Esophagus muscularis mucosa (tissue), 3 donors: Measurements from ENCODE around the gene TOGARAM2.

ENCODE experiments used
- POLR2A ChIP-seq: fragments of 450-650 bp; IDR thresholded peaks from one replicate; pipeline ENCODE4 v1.6.1; 2017; ENCODE audit warnings: antibody characterized with exemption, moderate library complexity, mild to moderate bottlenecking, low read depth
- TF ChIP-seq, protein P1 (sequence below), 3 experiments: fragments of 200-600 bp in 2 of 3; fragments of 450-650 bp in 1 of 3; sonication (generic) in 2 of 3; IDR thresholded peaks; one replicate each; pipeline ENCODE4 v1.5.1; 2017 to 2019; ENCODE audit warnings: antibody characterized with exemption in 3 of 3, mild to moderate bottlenecking in 2 of 3, moderate library complexity in 1 of 3

DNA sequence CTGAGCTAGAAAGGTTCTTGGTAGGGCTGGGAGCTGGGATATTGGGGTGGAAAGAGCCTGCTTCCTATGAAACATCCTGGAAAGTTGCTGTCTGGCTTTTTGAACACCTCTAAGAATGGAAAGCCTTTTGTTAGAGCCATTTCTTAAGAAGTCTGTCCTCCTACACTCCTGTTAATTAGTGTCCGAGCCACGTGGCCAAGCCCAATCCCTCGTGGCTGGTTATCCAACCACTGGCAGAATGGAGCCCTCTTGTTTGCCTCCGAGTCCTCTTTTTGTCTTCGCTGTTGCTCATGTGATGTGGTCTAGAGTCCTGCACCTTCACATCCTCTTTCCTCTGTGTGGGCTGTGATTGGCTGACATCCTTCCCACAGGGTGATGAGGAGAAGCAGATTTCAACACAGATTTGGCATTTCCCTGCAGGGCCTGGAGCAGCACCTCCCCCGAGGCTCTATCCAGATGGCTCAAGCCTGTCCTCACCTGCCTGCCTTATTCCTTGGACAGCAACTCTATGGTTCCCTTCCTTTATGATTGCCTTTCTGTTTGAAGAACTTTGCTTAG lies 8.2 kb upstream of the TOGARAM2 start:
- TF ChIP-seq, protein P1, sequence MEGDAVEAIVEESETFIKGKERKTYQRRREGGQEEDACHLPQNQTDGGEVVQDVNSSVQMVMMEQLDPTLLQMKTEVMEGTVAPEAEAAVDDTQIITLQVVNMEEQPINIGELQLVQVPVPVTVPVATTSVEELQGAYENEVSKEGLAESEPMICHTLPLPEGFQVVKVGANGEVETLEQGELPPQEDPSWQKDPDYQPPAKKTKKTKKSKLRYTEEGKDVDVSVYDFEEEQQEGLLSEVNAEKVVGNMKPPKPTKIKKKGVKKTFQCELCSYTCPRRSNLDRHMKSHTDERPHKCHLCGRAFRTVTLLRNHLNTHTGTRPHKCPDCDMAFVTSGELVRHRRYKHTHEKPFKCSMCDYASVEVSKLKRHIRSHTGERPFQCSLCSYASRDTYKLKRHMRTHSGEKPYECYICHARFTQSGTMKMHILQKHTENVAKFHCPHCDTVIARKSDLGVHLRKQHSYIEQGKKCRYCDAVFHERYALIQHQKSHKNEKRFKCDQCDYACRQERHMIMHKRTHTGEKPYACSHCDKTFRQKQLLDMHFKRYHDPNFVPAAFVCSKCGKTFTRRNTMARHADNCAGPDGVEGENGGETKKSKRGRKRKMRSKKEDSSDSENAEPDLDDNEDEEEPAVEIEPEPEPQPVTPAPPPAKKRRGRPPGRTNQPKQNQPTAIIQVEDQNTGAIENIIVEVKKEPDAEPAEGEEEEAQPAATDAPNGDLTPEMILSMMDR (IDR thresholded peaks at IDR 0.05), result no peak
- TF ChIP-seq POLR2A, result no peak
